Right ventricle myocardium superior (tissue), 1 donor: ENCODE data around the gene TOPBP1. TPM values are rescaled to one million over a fixed set of nuclear protein-coding genes. Genes with fewer than 3 reads are reported as not detected.

ENCODE experiments used
- total RNA-seq: library from RNA; stranded (reverse); fragmentation: NEBNext Ultra II Directional; extraction: Animal tissue kit (Norgen Biotek cat#: 25700); gene quantifications from one replicate; pipeline ENCODE4 v1.2.1, GENCODE V29; 2021
- donor health status: DM: no; HTN: yes; CAD: no; lungs with severe emphysema.

TOPBP1 gene
- total RNA-seq, 1 donor from 2014 or later, result 10.0 TPM

Other genes starting within 250 kb of the TOPBP1 start
- gene CDV3, start 88.3 kb downstream of the TOPBP1 start, total RNA-seq, result 145 TPM
- 5.6 TPM for gene TF, start 84.5 kb upstream of the TOPBP1 start, total RNA-seq
- gene SRPRB, start 143.9 kb upstream of the TOPBP1 start, total RNA-seq, result 26.4 TPM
- gene RAB6B, start 233.9 kb upstream of the TOPBP1 start, total RNA-seq, result 48.5 TPM